Posterior cingulate gyrus (tissue), 11 donors: ENCODE measurements around the gene TCIRG1.
"Not testable (repeated sequence)": the region's sequence is repeated elsewhere in the genome, so short reads cannot be mapped to it uniquely, and the experiment has no call there.

Experiments used
- DNase-seq, 10 donors: peaks; one replicate each; pipeline versions ENCODE4 v3.0.0 to v3.0.0-alpha.2; 2020 to 2021; ENCODE audit warnings: mixed read lengths in 3 of 10
- intact Hi-C: fragments of 100-400 bp; cut with DNase I; formaldehyde crosslinking; loops from one replicate; pipeline ENCODE4 v1.15.1; 2023

Gene TCIRG1

DNA sequence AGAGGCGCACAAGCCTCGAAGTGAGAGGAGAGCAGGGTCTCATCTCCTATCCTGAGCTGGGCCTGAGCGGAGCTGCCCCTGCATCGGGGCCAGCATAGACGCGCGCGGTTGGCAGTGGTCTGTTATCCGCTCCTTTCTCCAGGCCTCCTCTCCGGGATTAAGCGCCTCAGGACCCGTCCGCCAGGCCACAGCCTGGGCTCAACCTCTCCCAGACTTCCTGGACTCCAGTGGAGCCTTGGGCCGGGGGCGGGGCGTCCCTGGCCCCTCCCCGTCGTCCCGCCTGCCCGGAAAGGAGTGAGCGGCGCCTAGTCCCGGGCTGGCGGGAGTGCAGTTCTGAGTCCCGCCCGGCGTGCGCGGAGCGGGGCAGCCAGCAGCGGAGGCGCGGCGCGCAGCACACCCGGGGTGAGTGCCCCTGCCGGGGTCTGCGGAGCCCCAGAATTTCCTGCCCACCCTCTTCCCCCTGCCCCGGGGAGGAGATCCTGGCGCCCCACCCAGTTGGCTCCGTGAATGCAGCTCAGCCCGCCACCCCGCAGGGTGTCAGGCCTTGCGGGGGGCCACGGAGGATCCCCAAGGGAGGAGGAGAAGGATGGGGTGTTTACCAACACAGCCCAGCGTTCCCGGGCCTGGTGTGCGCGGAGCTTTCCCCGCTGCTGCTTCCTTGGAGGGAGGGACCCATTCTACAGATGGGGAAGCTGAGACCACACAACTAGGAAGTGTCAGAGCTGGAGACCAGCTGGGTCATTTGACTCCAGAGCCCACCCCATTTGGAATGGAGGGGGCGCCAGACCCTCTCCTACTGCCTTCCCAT, at the start of gene TCIRG1:
TSS of gene TCIRG1 (plus strand) at position 308 of the 808 bp plus-strand sequence. CDS start 2,247 bp downstream, outside the sequence.
- DNase-seq, result peak in 5 of 10 donors; percentile 39 to 87 (median 54)
- intact Hi-C loops, result loop anchor here (10.0 kb wide), 1 partner anchor 76 kb away; no protein-coding TSS in a partner anchor

- peak in 2 of 10 donors; percentile 47 to 64 for DNase-seq
- intact Hi-C loops, result not testable (repeated sequence)
Measured at GRCh38 chr11:67990546-67991346, 48.1 kb upstream of the TCIRG1 start.

DNA sequence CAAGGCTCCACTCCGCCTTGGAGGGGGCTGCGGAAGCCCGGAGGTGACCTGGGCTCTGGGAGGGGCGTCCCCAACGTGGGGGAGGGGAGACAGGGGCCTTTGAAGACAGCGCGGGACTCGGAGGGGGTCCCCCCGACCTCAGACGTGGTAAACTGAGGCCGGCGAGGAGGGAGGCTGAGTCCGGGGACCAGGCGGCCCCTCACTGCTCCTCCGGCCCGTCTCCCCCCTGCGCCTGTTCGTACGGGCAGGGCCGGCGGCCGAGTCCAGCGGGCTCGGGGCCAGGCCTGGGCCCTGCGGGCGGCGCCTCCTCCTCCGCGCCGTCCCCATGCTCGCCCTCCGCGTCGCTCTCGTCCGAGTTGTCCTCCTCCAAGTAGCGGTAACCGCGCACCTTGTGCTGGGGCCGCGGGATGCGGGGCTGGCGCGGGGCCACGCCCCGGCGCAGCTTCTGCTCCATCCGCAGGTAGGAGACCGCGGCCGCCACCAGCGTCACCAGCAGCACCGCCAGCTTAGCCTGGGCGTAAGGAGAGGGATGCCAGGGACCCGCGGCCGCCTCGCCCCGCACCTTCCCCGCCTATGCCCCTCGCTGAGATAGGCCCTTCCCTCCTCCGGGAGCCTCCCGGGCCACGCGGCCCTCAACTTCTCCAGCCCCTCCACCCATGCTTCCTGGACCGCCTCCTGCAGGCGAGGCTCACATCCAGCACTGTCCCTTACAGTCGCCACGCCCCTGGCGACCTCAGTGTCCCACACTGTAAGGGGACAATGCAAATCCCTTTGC, 47.3 kb upstream of the TCIRG1 start:
- intact Hi-C loops, result not testable (repeated sequence)
- peak in 2 of 10 donors; percentile 57 to 80 for DNase-seq

GRCh38 chr11:67993821-67994220, 45.0 kb upstream of the TCIRG1 start:
- DNase-seq, result peak in 3 of 10 donors; percentile 21 to 85 (median 84)
- intact Hi-C loops, result not testable (repeated sequence)

- DNase-seq, result peak in 2 of 10 donors; percentile 36 to 78
- intact Hi-C loops, result not testable (repeated sequence)
Measured at GRCh38 chr11:67994387-67994786, 44.4 kb upstream of the TCIRG1 start.

DNA sequence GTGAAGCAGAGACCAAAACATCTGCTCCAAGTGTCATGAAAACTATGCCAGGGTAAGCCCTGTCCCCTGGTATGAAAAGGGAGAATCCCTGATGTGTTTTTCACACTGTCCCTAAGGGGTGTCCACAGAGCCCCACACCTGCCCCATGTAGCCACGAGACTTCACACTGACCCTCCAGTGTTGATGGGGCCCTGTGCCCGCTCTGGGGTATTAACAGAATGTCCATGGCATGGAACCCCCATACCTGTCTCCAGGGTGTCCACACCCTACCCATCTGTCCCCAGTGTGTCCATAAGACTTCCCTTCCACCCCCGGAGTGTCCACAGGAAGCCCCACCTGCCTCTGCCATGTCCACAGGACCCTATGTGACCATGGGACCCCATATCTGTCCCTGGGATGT, 43.7 kb upstream of the TCIRG1 start:
- intact Hi-C loops, result not testable (repeated sequence)
- peak in 2 of 10 donors; percentile 20 to 57 for DNase-seq

- intact Hi-C loops, result not testable (repeated sequence)
- peak in 1 of 10 donors; percentile 22 for DNase-seq
Measured at GRCh38 chr11:67995579-67995978, 43.2 kb upstream of the TCIRG1 start.

- DNase-seq, result peak in 2 of 10 donors; percentile 13 to 24
- intact Hi-C loops, result no loop called here
Measured at GRCh38 chr11:67996051-67996450, 42.8 kb upstream of the TCIRG1 start.

- intact Hi-C loops, result no loop called here
- DNase-seq, result peak in 2 of 10 donors; percentile 74 to 85
Measured at GRCh38 chr11:67996622-67997474, 42.0 kb upstream of the TCIRG1 start.

- intact Hi-C loops, result no loop called here
- peak in 2 of 10 donors; percentile 72 to 75 for DNase-seq
Measured at GRCh38 chr11:67997475-67997921, 41.3 kb upstream of the TCIRG1 start.

GRCh38 chr11:67998150-67999045, 40.4 kb upstream of the TCIRG1 start:
- peak in 2 of 10 donors; percentile 49 to 70 for DNase-seq
- intact Hi-C loops, result no loop called here

GRCh38 chr11:67999201-67999629, 39.6 kb upstream of the TCIRG1 start:
- peak in 2 of 10 donors; percentile 70 to 76 for DNase-seq
- intact Hi-C loops, result no loop called here

DNA sequence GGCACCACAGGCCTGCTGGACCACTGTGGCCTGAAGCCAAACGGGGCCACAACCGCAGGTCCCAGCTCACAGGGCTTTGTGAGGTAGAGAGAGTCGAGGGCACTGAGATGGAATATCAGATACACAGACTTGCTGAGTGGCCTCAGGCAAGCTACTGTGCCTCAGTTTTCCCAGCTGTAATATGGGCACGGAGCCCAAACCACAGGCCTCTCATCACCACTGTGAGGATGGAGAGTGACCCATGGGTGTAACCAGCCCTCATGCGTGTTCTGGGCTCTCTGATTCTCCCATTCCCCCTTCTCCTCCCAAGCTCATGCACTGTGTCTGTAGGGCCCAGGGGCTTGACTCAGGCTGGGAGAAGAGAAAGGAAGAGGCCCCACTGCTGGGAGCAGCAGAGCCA, 39.1 kb upstream of the TCIRG1 start:
- intact Hi-C loops, result no loop called here
- peak in 1 of 10 donors; percentile 14 for DNase-seq

DNA sequence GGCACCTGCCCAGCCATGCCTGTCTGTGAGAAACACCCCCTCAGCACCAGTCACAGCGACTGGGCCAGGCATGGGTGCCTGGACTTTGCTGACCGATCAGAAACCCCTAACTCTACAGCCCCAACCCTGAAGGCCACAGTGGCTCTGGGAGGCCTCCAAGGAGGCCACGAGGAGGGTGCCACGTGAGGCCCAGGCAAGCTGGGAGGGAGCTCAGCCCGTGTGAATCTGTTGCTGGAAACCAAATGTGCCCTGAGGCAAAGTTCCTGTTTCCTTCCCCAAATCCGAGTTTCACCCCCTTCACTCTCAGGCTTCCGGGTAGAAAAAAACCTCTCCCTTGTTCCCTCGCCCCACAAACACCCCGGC, 36.3 kb upstream of the TCIRG1 start:
- DNase-seq, result peak in 2 of 10 donors; percentile 55 to 76
- intact Hi-C loops, result no loop called here

- intact Hi-C loops, result no loop called here
- peak in 2 of 10 donors; percentile 84 to 87 for DNase-seq
Measured at GRCh38 chr11:68002938-68003845, 35.6 kb upstream of the TCIRG1 start.

- peak in 9 of 10 donors; percentile 47 to 92 (median 55) for DNase-seq
- intact Hi-C loops, result no loop called here
Measured at GRCh38 chr11:68003846-68004550, 34.8 kb upstream of the TCIRG1 start, which contains the start of gene UNC93B1. Gene UNC93B1, minus strand, starts transcription at chr11:68004097. Its CDS starts 54 bp downstream, at chr11:68004043.
